GM18508 (cell line): ENCODE results near the gene VEPH1.
"Not testable (repeated sequence)": the region's sequence is repeated elsewhere in the genome, so short reads cannot be mapped to it uniquely, and the experiment has no call there.

ENCODE experiments used
- ATAC-seq: cut with Tn5 transposase; IDR thresholded peaks from one replicate; pipeline ENCODE4 v1.9.1; 2021; ENCODE audit warnings: moderate number of reproducible peaks; ENCODE audit not compliant: insufficient read depth, unreplicated experiment

VEPH1 gene

DNA sequence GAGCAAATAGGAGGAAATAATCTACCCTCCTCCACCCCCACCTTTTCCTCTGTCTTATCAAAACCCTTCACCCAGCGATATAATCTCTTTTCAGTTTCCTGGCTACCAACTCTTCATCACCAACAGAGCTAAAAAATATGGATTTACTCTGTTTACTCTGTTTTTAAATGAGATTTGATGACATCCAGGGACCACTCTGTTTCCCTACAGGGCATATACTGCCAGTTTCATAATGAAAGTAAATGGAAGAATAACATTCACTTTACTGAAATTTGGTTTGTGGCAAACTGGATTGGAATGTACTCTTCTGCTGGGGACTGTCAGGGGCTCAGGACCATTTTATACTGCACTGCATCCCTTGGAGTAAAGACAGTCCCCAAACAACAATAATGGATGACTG lies 146.7 kb downstream of the VEPH1 start:
- ATAC-seq: no peak

DNA sequence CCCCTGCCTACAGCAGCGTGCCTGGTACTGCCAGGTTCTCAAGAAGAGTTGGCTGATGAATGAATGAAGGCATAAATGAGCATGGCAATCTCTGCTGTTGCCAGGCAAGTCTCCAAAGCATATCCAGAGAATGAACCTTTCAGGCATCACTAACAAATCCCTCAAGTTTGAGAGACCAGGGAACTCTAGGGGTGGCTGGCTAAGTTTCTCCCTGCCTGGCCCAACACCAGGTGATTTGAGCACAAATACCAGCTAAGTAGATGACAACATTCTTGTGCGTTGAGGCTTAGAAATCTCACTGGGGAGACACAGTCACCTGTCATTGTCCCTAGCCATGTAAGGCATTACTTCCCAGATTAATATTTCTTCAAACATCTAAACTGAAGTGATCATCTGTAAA lies 147.9 kb downstream of the VEPH1 start:
- no peak for ATAC-seq

- no peak for ATAC-seq
These were observed 148.5 kb downstream of the VEPH1 start for GRCh38 chr3:157354722-157355121.

- no peak for ATAC-seq
These were observed 149.0 kb downstream of the VEPH1 start for GRCh38 chr3:157354254-157354653.

DNA sequence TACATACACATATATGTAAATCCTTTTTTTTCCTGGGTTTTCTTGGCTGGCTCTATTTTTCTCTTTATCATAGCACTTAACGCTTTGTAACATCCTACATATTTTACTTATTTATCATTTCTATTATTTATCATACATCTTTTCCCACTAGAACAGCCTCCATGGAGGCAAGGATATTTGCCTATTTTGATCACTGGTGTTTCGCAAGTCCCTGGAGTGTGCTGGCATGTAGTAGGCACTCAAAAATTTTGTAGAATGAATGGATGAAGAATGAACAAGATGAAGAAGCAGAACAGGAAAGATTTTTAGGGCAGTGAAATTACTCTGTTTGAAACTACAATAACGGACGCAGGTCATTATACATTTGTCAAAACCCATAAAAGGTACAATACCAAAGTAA lies 149.6 kb downstream of the VEPH1 start:
- ATAC-seq: no peak

- no peak for ATAC-seq
These were observed 151.2 kb downstream of the VEPH1 start for GRCh38 chr3:157351981-157352380.

DNA sequence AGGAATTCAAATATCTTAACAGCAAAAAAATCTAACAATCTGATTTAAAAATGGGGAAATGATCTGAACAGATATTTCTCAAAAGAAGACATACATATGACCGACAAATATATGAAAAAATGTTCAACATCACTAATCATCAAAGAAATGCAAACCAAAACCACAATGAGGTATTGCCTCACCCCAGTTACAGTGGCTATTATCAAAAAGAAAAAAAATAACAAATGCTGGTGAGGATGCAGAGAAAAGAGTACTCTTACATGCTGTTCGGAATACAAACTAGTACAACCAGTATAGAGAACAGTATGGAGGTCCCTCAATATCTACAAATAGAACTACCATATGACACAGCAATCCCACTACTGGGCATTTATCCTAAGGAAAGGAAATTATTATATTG lies 152.6 kb downstream of the VEPH1 start:
- not testable (repeated sequence) for ATAC-seq

DNA sequence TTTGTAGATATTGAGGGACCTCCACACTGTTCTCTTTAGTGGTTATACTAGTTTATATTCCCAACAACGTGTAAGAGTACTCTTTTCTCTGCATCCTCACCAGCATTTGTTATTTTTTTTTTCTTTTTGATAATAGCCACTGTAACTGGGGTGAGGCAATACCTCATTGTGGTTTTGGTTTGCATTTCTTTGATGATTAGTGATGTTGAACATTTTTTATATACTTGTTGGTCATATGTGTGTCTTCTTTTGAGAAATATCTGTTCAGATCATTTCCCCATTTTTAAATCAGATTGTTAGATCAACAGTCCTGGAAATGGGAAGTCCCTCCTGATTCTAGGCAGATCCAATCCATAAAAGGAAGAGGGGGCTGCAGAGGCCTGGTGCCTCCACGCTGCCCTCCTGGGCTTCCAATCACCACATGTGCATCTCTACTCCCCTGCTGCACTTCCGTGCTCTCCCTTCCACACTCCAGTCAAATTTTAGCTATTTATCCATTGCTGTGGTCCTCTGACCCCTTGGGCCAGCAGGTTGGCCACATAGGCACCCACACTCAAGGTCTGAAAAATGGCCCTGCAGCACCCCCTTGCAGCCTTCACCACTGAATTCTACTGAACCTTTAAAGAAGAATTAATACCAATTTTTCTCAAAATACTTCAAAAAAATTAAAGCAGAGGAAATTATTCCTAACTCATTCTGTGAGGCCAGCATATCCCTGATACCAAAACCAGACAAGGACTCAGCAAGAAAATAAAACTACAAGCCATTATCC lies 154.7 kb downstream of the VEPH1 start:
- ATAC-seq: not testable (repeated sequence)

DNA sequence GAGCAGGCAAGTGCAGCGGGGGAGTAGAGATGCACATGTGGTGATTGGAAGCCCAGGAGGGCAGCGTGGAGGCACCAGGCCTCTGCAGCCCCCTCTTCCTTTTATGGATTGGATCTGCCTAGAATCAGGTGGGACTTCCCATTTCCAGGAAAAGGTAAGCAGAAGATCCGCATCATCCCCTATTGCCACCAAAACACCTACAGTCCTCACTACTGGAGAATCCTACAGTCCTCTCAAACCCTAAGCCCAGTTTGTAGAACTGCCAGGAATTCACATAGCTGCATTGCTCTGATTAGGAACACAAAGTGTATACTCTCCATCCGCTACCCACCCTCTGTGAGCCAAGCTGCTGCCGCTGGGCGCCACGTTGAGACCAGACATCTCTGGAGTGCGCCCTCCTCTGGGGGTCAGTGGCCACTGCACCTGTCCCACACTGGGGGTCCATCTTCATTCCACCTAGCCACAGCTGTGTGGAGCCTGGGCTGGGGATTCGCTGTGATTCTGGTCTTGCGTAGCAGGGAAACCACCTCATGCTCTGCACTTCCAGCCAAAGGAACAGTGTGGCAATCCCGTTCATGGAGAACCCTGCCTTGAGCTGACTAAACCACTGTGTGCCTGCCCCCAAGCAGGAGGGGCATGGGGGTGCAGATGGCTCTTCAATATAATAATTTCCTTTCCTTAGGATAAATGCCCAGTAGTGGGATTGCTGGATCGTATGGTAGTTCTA lies 155.5 kb downstream of the VEPH1 start:
- no peak for ATAC-seq

- no peak for ATAC-seq
These were observed 166.8 kb downstream of the VEPH1 start for GRCh38 chr3:157336252-157337009.

DNA sequence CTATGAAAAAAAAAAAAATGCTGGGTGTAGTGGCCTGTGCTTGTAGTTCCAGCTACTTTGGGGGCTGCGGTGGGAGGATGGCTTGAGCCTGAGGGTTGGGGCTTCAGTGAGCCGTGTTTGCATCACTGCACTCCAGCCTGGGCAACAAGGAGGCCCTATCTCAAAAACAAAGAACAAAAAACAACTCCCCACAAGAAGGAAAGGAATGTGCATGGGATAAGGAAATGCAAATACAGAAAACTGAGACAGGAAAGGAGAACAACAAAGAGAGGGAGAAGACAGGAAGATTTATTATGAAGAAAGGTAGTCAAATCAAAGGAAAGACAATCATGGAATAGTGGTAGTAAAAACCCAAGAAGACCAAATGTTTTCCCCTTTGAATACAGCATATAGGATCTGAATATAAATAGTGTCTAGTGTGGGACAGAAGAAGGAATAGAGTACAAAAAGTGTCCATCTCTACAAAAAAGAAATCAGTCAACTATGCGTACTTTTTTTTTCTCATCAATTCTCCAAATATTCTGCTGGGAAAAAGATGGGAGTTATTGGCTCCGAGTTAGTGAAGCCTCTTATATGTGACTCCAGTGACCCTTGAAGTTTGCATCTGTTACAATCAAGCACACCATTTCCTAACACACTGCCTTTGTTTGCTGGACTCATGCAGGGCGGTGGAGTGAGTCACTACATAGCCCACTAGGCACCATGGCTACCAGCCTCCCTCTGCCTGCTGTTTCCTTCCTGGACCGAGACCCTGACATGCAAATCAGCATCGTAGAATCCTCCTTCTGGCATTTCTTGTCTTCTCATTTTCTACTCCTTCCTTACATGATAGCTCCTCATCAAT lies 167.8 kb downstream of the VEPH1 start:
- no peak for ATAC-seq

- ATAC-seq: no peak
These were observed 169.6 kb downstream of the VEPH1 start for GRCh38 chr3:157333551-157333991.

- no peak for ATAC-seq
These were observed 173.0 kb downstream of the VEPH1 start for GRCh38 chr3:157330206-157330605.

DNA sequence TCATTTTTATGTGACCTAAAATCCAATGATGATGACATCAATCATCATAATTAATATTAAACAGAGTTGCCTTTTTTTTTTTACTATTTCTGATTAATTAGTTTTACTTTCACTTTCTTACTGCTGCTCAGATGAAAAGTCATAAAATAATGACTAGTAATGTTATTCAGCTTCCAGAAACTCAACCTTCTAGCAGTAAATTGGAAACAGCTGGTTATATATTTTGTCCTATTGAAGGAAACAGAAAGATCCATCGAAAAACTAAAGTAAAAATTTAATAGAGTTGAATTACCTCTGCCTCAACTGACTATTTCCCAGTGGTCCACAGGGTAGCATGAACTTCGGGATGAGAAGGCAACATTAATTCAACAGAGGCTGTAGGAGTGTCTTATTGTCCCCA lies 173.7 kb downstream of the VEPH1 start:
- ATAC-seq: no peak

- ATAC-seq: no peak
These were observed 175.4 kb downstream of the VEPH1 start for GRCh38 chr3:157327837-157328236.

DNA sequence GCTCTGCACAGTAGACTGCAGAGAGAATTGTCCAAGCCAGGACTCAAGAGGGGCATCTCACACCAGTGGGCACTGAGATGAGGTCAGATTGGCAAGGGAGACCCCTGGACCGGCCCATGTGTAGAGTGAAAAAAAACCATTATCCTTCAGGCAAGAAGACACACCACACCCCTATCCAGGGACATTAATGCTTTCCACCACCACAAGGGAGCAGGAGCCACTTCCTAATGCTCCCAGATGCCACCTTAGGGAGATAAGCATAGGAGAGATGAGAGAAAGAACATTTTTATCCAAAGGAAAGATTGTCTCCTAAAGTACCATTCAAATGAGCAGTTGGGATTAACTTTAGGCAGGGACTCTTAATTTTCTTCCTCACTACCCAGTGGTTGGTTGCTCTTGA lies 176.2 kb downstream of the VEPH1 start:
- ATAC-seq: no peak

DNA sequence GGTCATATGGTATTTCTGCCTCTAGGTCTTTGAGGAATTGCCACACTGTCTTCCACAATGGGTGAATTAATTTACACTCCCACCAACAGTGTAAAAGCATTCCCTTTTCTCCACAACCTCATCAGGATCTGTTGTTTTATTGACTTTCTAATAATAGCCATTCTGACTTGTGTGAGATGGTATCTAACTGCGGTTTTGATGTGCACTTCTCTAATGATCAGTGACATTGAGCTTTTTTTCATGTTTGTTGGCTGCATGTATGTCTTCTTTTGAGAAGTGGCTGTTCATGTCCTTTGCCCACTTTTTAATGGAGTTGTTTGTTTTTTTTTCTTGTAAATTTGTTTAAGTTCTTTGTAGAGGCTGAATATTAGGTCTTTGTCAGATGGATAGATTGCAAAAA lies 178.3 kb downstream of the VEPH1 start:
- ATAC-seq: not testable (repeated sequence)

- ATAC-seq: no peak
These were observed 179.9 kb downstream of the VEPH1 start for GRCh38 chr3:157323360-157323759.

DNA sequence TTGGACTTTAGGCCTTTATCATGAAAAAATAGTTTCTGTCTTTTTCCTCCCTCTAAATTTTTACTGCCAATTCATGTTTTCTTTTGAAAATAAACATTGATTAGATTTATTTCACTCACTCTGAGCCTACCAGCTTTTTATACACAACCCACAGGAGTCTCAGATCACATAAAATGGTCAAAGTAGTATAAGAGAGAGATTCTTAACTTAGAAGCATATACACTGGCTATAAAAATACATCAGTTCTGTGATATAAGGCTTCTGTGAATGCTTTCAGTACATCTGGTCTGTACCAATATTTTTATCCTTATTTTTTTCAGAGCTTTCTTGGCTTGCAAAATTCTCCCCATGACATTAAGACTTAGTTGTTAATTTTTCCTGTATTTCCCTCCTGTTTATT lies 183.5 kb downstream of the VEPH1 start:
- ATAC-seq: no peak

- no peak for ATAC-seq
These were observed 184.5 kb downstream of the VEPH1 start for GRCh38 chr3:157318639-157319288.
